ENCODE results near the gene EFCAB8. TPM values are rescaled to one million over a fixed set of nuclear protein-coding genes. Genes with fewer than 3 reads are reported as not detected.

EFCAB8 gene, protein sequence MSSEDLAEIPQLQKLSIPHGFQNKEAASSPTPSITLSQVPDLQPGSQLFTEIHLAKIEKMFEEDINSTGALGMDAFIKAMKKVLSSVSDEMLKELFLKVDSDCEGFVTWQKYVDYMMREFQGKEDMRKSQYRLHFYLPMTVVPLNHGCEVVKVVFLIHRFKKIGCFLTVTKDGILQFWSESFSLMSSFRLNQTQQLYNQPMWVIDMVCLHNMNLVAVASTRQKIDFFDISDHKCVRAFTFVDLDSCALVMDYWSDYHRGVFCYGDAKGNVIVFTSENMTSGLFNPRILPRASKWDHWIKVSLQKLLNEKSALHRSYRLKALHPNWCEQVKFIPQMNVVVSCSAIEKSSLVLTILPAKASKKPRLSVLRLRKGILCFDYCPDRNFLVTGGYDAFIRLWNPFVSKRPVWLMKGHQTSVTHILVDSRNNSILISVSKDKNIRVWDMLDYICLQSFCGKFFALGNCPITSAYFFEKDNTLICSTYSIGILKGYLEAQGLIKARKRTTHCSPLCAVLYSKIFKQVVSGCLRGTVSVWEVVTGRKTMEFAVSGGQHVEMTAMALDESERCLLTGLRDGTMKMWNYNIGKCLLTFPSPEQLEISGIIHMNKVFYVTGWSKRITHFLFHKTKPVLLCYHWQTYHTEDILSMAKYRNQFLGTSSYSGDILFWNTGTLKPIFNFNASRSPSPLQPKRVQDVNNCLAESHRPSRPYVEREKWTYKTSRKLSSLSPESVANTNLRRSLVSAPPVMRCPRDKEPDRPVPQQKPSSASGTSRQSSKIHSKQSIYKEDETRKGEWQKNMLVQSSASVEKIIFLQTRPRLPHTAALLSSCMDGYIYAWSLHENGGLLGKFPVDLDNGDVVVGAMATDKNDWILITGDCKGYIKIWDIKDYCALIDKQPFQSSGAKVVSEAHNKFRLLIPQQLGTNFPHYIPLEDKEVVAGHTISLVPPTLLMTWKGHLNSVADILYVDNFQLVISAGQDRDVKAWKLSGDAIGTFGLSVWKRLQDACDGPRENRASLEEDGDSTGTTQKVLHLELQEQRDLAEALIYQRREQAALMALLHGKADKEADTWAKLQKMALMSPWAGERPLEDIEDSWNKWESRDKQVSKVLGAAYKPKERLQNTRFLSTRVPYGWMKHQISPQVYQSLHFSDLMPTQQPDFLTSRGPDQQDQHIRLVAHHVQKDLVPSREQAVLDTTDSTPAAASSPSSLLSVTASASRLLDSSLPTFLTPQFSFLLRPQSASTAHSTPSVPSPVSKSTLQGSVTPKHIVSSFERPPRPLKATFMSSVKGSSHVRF
- under 0.01 TPM in 1 of 2 replicates, not detected in the other for total RNA-seq

DNA sequence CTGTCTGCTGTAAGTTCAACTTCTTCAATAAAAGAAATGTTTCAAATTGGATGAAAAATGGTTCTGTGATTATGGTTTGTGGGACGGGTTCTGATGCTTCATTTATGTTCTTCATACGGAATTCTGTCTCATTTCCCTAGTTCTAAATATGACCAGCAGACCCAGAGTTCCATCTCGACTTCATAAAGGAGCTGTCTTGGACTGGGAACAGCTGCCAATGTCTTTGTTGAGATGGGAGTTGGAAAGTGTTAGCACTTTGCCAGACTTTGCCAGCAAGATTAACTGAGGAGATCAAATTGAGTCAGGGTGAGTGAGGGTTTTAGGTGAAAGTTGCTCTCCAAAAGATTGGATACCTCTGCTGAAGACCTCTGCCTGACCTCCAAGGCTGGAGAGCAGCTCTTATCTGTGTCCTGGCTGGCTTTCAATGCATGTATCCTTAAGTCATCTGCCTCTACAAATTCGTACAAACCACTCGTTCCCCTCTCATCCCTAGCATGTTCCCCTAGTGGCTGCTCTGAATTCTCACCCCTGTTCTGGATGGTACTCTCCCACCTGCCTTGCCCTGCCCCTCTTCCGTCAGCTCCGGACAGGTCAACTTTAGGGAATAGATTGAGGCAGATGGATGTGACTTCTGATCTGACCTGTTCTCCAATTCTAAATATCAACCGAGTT, at the start of gene EFCAB8:
Gene EFCAB8, plus strand, starts transcription at position 223 of the 672 bp plus-strand sequence. CDS start 4,870 bp downstream, outside the sequence.

DNA sequence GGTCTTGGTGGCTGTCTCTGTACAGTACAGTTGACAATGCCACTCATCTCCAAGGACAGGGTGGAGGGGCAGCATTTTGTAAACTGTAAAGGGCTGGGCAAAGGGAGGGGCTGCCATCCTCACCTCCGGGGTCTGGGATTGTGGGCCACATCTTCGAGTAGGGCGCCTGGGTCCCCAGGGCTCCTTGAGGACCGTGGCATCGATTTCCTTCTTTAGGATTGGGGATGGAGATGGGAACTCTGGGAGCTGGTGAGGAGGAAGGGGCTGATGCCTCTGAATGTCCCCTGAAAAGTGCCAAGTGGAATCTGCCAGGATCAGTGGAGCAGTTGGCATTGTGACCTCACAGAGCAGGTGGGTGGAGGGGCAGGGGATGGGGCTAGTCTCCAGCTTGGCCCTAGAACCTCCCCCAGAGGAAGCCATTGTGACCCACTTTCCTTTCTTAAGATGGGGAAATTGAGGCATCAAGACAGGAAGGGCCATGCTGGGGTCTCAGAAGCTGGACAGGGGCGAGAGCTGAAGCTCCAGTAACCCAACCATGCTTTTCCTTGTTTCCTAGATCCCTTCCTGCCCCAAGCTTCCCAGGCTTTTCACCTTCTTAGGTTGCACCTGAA, 145.5 kb downstream of the EFCAB8 start, which contains the start of gene SUN5:
Gene SUN5, minus strand, starts transcription at position 293 of the 611 bp plus-strand sequence. Its CDS starts 93 bp downstream, at position 200.

DNA sequence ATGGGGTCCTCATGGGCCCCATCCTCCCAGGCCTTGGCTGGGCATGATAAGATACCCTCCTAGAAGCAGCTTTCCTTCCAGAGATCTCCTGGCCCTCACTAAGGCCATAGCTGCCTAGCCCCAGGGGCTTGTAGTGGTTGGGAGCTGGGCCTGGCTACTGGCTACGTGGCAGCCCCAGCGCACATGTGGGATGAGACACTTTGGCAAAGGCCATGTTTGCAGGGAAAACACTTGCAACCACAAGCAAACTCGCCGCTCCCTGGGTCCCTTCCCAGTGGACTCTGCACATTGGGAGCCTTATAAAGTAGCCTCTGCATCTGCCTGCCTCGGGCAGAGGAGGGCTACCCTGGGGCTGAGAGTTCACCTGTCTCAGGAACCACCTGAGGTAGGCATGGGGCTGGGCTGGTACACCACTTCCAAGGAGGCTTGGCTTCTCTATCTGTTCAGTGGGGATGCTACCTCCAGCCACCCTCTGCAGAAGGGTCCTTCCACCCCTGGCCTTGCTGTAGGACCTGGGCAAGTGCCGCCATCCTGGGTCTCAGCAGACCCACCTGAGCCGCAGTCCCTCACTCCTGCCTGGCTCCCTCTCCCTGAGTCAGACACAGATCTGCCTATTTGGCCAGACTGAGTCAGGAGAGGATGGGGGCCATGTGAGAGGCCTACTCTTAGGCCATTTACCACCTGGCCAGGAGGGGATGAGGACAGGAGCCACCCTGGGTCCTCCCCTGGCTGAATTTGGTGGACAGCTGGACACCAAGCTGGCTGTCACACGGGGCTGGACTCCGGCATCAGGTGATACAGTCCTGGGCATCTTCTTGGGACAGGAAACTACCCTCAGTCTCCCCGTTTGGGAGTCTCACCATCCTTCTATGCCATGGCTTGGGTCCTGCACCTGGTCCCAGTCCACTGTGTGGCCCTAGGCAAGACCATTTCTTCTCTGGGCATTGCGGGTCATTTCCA, 148.9 kb downstream of the EFCAB8 start, which contains the start of gene BPIFB2:
Gene BPIFB2, plus strand, starts transcription at position 329 of the 960 bp plus-strand sequence. CDS start 871 bp downstream, outside the sequence.

Other genes with a start within 250 kb of the EFCAB8 start
- gene C20orf203, start 185.0 kb upstream of the EFCAB8 start, total RNA-seq = not detected in 2 replicates
- 24.5 and 40.9 TPM in 2 replicates for gene COMMD7, start 115.5 kb upstream of the EFCAB8 start, total RNA-seq
- gene DNMT3B, start 96.5 kb upstream of the EFCAB8 start, total RNA-seq = 1.9 and 2.3 TPM in 2 replicates
- gene MAPRE1, start 39.0 kb upstream of the EFCAB8 start, total RNA-seq = 64.4 and 100 TPM in 2 replicates
- gene SUN5, start 145.5 kb downstream of the EFCAB8 start, total RNA-seq = not detected in 2 replicates
- not detected in 2 replicates for gene BPIFB2, start 148.8 kb downstream of the EFCAB8 start, total RNA-seq
- gene BPIFB6, start 172.7 kb downstream of the EFCAB8 start, total RNA-seq = not detected in 2 replicates
- gene BPIFB3, start 195.0 kb downstream of the EFCAB8 start, total RNA-seq = not detected in 2 replicates
- not detected in 2 replicates for gene BPIFB4, start 220.7 kb downstream of the EFCAB8 start, total RNA-seq

Data from epithelial cell of alveolus of lung (primary cell).